ENCODE data around the gene AJUBA. TPM values are rescaled to one million over a fixed set of nuclear protein-coding genes. Genes with fewer than 3 reads are reported as not detected.
A peak's percentile ranks its signal among the peaks of the same experiment; 100 is the strongest.

Gene AJUBA
- total and polyA plus RNA-seq, 8 donors, result 37.9 to 51.9 (median 40.0) TPM

DNA sequence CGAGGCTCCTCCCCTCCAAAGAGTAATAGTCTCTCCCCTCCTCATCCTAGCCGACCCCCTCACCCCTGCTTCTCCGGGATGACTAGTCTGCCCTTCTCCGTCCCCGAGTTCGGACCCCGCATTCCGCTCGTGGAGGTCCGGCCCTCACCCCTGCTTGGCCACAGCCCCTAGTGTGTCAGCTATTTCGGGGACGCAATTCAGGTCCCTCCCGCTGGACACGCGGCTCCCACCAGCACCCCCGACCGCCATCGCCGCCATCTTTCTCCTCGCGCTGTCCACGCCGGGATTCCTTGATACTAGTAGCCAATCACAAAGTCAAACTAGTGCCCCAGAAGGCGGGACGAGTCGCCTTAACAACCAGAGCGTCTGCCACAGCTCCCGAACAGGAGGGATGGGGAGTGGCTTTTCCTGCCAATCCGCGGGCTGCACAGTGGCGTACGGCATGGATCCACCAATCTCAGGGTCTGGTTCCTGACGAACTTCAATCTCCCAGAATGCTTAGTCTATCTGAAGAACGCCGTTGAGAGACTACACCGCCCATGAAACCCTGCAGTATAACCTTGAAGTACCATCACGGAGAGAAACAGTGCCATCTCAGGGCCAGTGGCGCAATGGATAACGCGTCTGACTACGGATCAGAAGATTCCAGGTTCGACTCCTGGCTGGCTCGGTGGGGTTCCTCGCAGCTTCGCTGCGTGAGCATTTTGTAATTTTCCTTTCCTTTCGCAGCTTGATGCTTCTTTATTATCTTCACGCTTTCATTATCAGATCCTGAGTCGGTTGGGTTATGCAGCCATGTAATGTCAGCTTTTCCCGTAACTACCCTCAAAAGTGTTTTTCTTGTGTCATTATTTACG is 53.0 kb downstream of the AJUBA start, which contains the start of gene PRMT5:
TSS of gene PRMT5 (minus strand) at position 273 of the 857 bp plus-strand sequence. CDS start at position 258, 15 bp downstream.
- Histone ChIP-seq H3K27me3 (no peaks in the 10 kb centered on the region), H3K36me3 (peaks cover 0 to 23% of the 10 kb centered on the region in 2 donors), H3K27ac (peak within 1 kb of the TSS; percentile 83 to 85), H3K4me1 (peaks cover 6 to 37% of the 10 kb centered on the region in 2 donors), H3K4me3 (peak within 1 kb of the TSS; percentile 76 to 87), H3K9me3 (no peaks in the 10 kb centered on the region)
- ATAC-seq (peak; percentile 97), DNase-seq (peak; percentile 96 to 100 (median 100))
- intact Hi-C loops (cut with DNase I), result no loop called here
- no peak for TF ChIP-seq CTCF (IDR thresholded peaks at IDR 0.05)

DNA sequence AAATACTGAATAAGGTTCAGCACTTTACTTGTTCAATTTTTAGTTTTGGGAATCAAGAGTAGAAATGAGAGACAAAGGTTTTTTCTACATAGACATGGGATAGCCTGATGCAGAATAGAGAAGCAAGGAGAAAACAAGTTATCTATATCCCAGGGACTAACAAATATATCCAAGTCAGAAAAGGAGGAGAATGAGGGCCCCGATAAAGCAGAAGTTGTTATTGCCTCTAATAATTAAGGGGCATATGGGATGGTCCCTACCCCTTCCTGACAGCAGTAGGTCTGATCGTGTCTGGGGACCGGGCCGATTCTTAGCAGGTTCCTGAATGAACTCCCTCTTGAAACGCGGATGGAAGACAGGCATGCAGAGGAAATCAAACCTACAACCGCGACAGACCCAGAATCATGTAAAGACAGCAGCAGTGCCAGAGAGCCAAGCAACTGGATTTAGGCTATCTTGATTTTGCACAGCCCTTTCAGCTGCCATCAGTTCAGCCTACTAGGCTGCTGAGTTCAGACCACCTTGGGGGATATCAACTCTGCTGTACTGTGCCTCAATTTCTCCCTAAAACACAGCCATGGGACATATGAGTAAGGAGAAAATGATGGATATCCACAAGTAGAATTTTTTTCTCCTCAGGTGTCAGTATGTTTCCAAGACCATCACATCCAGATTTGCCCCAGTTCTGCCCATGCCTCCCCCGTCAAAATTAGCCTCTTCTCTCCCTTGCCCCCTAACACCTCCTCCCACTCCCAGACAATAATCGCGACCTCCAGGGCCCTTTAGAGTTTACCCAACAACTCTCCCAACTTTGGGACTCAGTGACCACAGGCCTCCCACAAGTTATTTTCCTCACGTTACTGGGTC is 53.9 kb downstream of the AJUBA start:
- Histone ChIP-seq H3K27me3 (no peaks in the 10 kb centered on the region), H3K4me1 (peaks cover 6 to 37% of the 10 kb centered on the region in 2 donors), H3K9me3 (no peaks in the 10 kb centered on the region), H3K36me3 (peaks cover 0 to 32% of the 10 kb centered on the region in 2 donors), H3K4me3 (peak overlapping the region; percentile 76 to 87), H3K27ac (peak overlapping the region; percentile 65 to 85)
- intact Hi-C loops (cut with DNase I), result no loop called here
- no peak for TF ChIP-seq CTCF (IDR thresholded peaks at IDR 0.05)
- no peak for ATAC-seq
- no peak for DNase-seq

DNA sequence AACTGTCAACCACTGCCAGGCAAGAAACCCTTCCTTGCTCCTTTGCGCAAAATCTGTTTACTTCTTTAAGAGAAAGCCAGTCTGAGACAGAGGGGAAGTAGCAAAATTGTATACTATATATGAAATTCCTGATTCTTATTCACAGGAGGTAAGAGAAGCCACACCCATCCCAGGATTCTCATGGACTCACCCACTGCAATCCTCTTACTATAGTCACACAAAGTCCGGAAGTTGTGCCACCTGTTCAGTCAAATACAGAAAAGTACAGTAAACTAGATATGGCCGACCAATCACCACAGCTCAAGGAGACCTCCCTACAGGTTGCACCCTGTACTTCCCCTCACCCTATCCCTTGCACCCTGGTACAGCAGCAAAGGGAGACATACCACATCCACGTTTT is 56.0 kb downstream of the AJUBA start:
- H3K36me3 ChIP-seq, result peaks cover 0 to 50% of the 10 kb centered on the region in 2 donors
- DNase-seq (no peak), ATAC-seq (no peak)
- intact Hi-C loops (cut with DNase I), result no loop called here
- H3K4me3 ChIP-seq, result no peak overlapping the region
- no peaks in the 10 kb centered on the region for H3K27me3 ChIP-seq
- H3K27ac ChIP-seq, result no peak overlapping the region
- peaks cover 6 to 37% of the 10 kb centered on the region in 2 donors for H3K4me1 ChIP-seq
- TF ChIP-seq CTCF (IDR thresholded peaks at IDR 0.05), result no peak
- no peaks in the 10 kb centered on the region for H3K9me3 ChIP-seq

DNA sequence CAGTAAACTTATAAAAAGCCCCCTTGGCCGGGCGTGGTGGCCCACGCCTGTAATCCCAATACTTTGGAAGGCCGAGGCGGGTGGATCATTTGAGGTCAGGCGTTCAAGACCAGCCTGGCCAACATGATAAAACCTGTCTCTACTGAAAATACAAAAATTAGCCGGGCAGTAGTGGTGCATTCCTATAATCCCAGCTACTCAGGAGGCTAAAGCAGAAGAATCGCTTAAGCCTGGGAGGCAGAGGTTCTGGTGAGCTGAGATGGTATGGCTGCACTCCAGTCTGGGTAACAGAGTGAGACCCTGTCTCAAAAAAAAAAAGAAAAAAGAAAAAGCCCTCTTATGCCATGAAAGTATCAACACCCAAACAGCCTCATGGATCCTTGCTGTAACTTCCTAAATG is 56.8 kb downstream of the AJUBA start:
- ATAC-seq, result no peak
- H3K36me3 ChIP-seq, result peaks cover 0 to 58% of the 10 kb centered on the region in 2 donors

More for the DNA sequence above, 56.8 kb downstream of the AJUBA start:
- no peak for DNase-seq
- Histone ChIP-seq H3K4me1 (peaks cover 6 to 36% of the 10 kb centered on the region in 2 donors), H3K27ac (no peak overlapping the region), H3K4me3 (no peak overlapping the region), H3K9me3 (no peaks in the 10 kb centered on the region), H3K27me3 (no peaks in the 10 kb centered on the region)
- TF ChIP-seq CTCF (IDR thresholded peaks at IDR 0.05), result no peak
- intact Hi-C loops (cut with DNase I), result no loop called here
